GM20000 (cell line): ENCODE measurements around the gene ZFP91.

Experiments used
- DNase-seq: peaks from one replicate; pipeline ENCODE4 v3.0.0; 2012; ENCODE audit warnings: low spot score
- CTCF ChIP-seq: IDR thresholded peaks from 2 replicates; pipeline ENCODE4 v1.5.1; 2012; ENCODE audit warnings: mild to moderate bottlenecking, control low read depth; ENCODE audit errors: extremely low read depth, missing control alignments

ZFP91 gene

GRCh38 chr11:58622344-58622743, 43.5 kb downstream of the ZFP91 start, which contains the start of gene CNTF:
Gene CNTF (plus strand): TSS chr11:58622665. CDS start chr11:58622753, 88 bp downstream.
- no peak for TF ChIP-seq CTCF
- no peak for DNase-seq

GRCh38 chr11:58625086-58625485, 46.2 kb downstream of the ZFP91 start:
- no peak for TF ChIP-seq CTCF
- no peak for DNase-seq

GRCh38 chr11:58625826-58626460, 47.1 kb downstream of the ZFP91 start:
- TF ChIP-seq CTCF, result no peak

GRCh38 chr11:58626934-58627483, 48.1 kb downstream of the ZFP91 start:
- DNase-seq, result no peak
- TF ChIP-seq CTCF, result no peak

More at GRCh38 chr11:58625826-58626460, 47.1 kb downstream of the ZFP91 start:
- DNase-seq, result no peak

- TF ChIP-seq CTCF, result no peak
- DNase-seq, result no peak
These were observed 49.6 kb downstream of the ZFP91 start for GRCh38 chr11:58628446-58628845.

GRCh38 chr11:58629857-58630256, 51.0 kb downstream of the ZFP91 start:
- peak; percentile 30 for TF ChIP-seq CTCF
- DNase-seq, result peak; percentile 49

- DNase-seq, result no peak
- TF ChIP-seq CTCF, result no peak
These were observed 52.5 kb downstream of the ZFP91 start for GRCh38 chr11:58631378-58631777.
